Transverse colon (tissue), 4 donors: Measurements from ENCODE around the gene RNASEL. TPM values are rescaled to one million over a fixed set of nuclear protein-coding genes. Genes with fewer than 3 reads are reported as not detected.

ENCODE experiments used
- DNase-seq: peaks from one replicate; pipeline ENCODE4 v3.0.0-alpha.2; 2019
- H3K27ac ChIP-seq, 4 donors: fragments of 200-600 bp; sonication (generic); 2 replicates each; pipeline ENCODE4 v1.5.1; 2016 to 2018; ENCODE audit warnings: inconsistent platforms in 4 of 4
- H3K27me3 ChIP-seq: fragments of 200-600 bp; sonication (generic); 2 replicates; pipeline ENCODE4 v1.5.1; 2017; ENCODE audit warnings: inconsistent platforms
- H3K36me3 ChIP-seq, 4 donors: fragments of 200-600 bp; sonication (generic); 2 replicates each; pipeline ENCODE4 v1.5.1; 2017 to 2019; ENCODE audit warnings: inconsistent platforms in 4 of 4
- H3K4me1 ChIP-seq, 4 donors: fragments of 200-600 bp; sonication (generic); 2 replicates each; pipeline ENCODE4 v1.5.1; 2017 to 2020; ENCODE audit warnings: inconsistent platforms in 4 of 4
- H3K4me3 ChIP-seq, 4 donors: fragments of 200-600 bp; sonication (generic); 1 replicate in 1 of 4; 2 replicates in 3 of 4; pipeline versions ENCODE4 v1.5.1 to v1.6.1; 2017 to 2019; ENCODE audit warnings: inconsistent platforms in 4 of 4
- H3K9me3 ChIP-seq, 2 donors: fragments of 200-600 bp; sonication (generic); 2 replicates each; pipeline ENCODE4 v1.5.1; 2017 to 2019; ENCODE audit warnings: inconsistent platforms in 2 of 2
- EP300 ChIP-seq: sonication (generic); formaldehyde crosslinking; IDR thresholded peaks from one replicate; pipeline ENCODE4 v1.6.1; 2017; ENCODE audit warnings: antibody characterized with exemption, low read depth
- POLR2A ChIP-seq: fragments of 450-650 bp; IDR thresholded peaks from one replicate; pipeline ENCODE4 v1.6.1; 2016; ENCODE audit warnings: antibody characterized with exemption, mild to moderate bottlenecking, moderate library complexity
- POLR2AphosphoS5 ChIP-seq, 3 donors: sonication (generic); formaldehyde crosslinking; IDR thresholded peaks; one replicate each; pipeline ENCODE4 v1.6.1; 2016; ENCODE audit warnings: antibody characterized with exemption in 3 of 3
- WGBS, 2 donors: methylation state at CpG; one replicate each; pipeline ENCODE4 v1.1.5; 2018; ENCODE audit warnings: low coverage in 1 of 2; 5-methylcytosine and 5-hydroxymethylcytosine counted together
- in situ Hi-C, 4 donors: fragments of 200-750 bp; cut with MboI; loops; one replicate each; pipeline versions ENCODE4 v1.15.0 to v1.15.1; 2017; ENCODE audit warnings: low sequenced_read_pairs in 3 of 4, low pct_ligation_motif_present in 1 of 4, low pct_unique_long_range_greater_than_20kb in 1 of 4
- intact Hi-C: fragments of 100-400 bp; cut with DNase I; formaldehyde crosslinking; loops from one replicate; pipeline ENCODE4 v1.15.1; 2023; ENCODE audit warnings: low total_unique reads
- total RNA-seq, 4 donors: library from RNA; depleted of rRNA; stranded (reverse); fragments of >200 nt; gene quantifications; one replicate each; pipeline ENCODE4 v1.1.0, GENCODE V29; 2016
- TF ChIP-seq, protein P1 (sequence below), 5 experiments: fragments of 200-600 bp in 3 of 5; fragments of 450-650 bp in 2 of 5; sonication (generic) in 3 of 5; IDR thresholded peaks; 1 replicate in 2 of 5; 2 replicates in 3 of 5; pipeline ENCODE4 v1.5.1; 2016 to 2017; ENCODE audit warnings: antibody characterized with exemption in 5 of 5, inconsistent platforms in 3 of 5, mild to moderate bottlenecking in 2 of 5, moderate library complexity in 1 of 5

RNASEL gene
- total RNA-seq, 4 donors from 2014 or later, result 9.0 to 19.9 (median 15.4) TPM

DNA sequence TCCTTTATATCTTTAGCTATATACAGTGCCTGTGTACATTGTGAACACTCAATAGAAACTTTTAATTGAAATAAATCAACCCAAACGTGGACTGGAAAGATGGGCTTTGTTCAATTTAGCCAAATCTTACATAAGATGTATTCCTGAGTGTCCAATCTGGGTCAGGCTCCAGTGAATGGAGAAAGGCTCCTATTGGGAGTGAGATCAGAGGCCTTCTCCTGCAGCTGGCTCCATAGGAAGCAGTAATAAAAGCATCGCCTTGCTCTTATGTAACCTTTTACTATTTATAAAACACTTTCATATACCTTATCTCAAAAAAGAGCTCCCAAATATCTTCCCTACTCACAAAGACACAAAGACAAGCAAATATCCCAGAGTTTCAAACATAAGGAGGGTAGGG lies 40.0 kb upstream of the RNASEL start:
- no peak overlapping the region for H3K4me3 ChIP-seq
- H3K27me3 ChIP-seq, result no peaks in the 10 kb centered on the region
- WGBS, 2 donors, result 54 to 63% methylated on average over 2 of the region's 2 CpGs
- H3K9me3 ChIP-seq, result no peaks in the 10 kb centered on the region
- no peak for DNase-seq
- no peak overlapping the region for H3K27ac ChIP-seq
- no peaks in the 10 kb centered on the region for H3K36me3 ChIP-seq
- in situ Hi-C loops (no loop called here), intact Hi-C loops (no loop called here)
- TF ChIP-seq POLR2AphosphoS5 (IDR thresholded peaks at IDR 0.05) (no peak), EP300 (no peak), POLR2A (no peak)
- TF ChIP-seq, protein P1, sequence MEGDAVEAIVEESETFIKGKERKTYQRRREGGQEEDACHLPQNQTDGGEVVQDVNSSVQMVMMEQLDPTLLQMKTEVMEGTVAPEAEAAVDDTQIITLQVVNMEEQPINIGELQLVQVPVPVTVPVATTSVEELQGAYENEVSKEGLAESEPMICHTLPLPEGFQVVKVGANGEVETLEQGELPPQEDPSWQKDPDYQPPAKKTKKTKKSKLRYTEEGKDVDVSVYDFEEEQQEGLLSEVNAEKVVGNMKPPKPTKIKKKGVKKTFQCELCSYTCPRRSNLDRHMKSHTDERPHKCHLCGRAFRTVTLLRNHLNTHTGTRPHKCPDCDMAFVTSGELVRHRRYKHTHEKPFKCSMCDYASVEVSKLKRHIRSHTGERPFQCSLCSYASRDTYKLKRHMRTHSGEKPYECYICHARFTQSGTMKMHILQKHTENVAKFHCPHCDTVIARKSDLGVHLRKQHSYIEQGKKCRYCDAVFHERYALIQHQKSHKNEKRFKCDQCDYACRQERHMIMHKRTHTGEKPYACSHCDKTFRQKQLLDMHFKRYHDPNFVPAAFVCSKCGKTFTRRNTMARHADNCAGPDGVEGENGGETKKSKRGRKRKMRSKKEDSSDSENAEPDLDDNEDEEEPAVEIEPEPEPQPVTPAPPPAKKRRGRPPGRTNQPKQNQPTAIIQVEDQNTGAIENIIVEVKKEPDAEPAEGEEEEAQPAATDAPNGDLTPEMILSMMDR (IDR thresholded peaks at IDR 0.05), result no peak
- peaks cover 0 to 8% (median 2%) of the 10 kb centered on the region in 4 donors for H3K4me1 ChIP-seq

DNA sequence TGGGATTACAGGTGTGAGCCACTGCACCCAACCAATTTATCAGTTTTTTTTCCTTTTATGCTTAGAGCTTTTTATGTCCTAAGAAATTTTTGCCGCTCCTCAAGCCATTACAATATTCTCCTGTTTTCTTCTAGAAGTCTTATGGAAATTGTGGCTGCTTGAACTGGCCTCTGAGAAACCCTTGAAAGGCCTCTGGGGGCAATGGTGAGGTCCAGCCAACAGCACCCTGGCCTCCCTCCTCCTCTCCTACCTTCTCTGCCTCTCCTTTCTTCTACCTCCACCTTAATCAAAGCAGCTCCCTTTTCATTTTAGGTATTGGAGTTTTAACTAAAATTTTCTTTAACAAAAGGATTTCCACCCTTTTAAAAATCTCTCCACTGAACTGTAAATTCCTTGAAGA lies 39.6 kb upstream of the RNASEL start:
- no peak for DNase-seq
- Histone ChIP-seq H3K36me3 (no peaks in the 10 kb centered on the region), H3K4me3 (no peak overlapping the region), H3K27ac (no peak overlapping the region), H3K27me3 (no peaks in the 10 kb centered on the region), H3K9me3 (no peaks in the 10 kb centered on the region), H3K4me1 (peaks cover 0 to 8% (median 2%) of the 10 kb centered on the region in 4 donors)
- intact Hi-C loops, result no loop called here
- 88 to 96% methylated on average over 1 of the region's 1 CpG for WGBS, 2 donors
- in situ Hi-C loops, result no loop called here
- TF ChIP-seq, protein P1 (IDR thresholded peaks at IDR 0.05), result no peak
- TF ChIP-seq EP300 (no peak), POLR2AphosphoS5 (IDR thresholded peaks at IDR 0.05) (no peak), POLR2A (no peak)

- peaks cover 0 to 8% (median 2%) of the 10 kb centered on the region in 4 donors for H3K4me1 ChIP-seq
- H3K36me3 ChIP-seq, result no peaks in the 10 kb centered on the region
- intact Hi-C loops, result no loop called here
- H3K9me3 ChIP-seq, result no peaks in the 10 kb centered on the region
- DNase-seq, result no peak
- H3K27ac ChIP-seq, result no peak overlapping the region
- TF ChIP-seq, protein P1 (IDR thresholded peaks at IDR 0.05), result no peak
- TF ChIP-seq POLR2A, result no peak
- no peak for TF ChIP-seq EP300
- TF ChIP-seq POLR2AphosphoS5 (IDR thresholded peaks at IDR 0.05), result no peak
- in situ Hi-C loops, result no loop called here
- H3K27me3 ChIP-seq, result no peaks in the 10 kb centered on the region
- WGBS, 2 donors, result 81 to 83% methylated on average over 2 of the region's 2 CpGs
- no peak overlapping the region for H3K4me3 ChIP-seq
Measured at GRCh38 chr1:182627622-182628021, 38.6 kb upstream of the RNASEL start.

- intact Hi-C loops, result no loop called here
- TF ChIP-seq POLR2AphosphoS5 (IDR thresholded peaks at IDR 0.05) (no peak), EP300 (no peak), POLR2A (no peak)
- TF ChIP-seq, protein P1 (IDR thresholded peaks at IDR 0.05), result no peak
- Histone ChIP-seq H3K4me3 (no peak overlapping the region), H3K9me3 (no peaks in the 10 kb centered on the region), H3K27ac (no peak overlapping the region), H3K4me1 (peaks cover 0 to 5% (median 0%) of the 10 kb centered on the region in 4 donors), H3K27me3 (no peaks in the 10 kb centered on the region), H3K36me3 (no peaks in the 10 kb centered on the region)
- no peak for DNase-seq
- WGBS, 2 donors, result 75% methylated on average over 1 of the region's 1 CpG; no CpG with 5 or more reads in 1 of the 2 donors
- in situ Hi-C loops, result no loop called here
Measured at GRCh38 chr1:182626527-182626926, 37.5 kb upstream of the RNASEL start.
